ENCODE data around the gene GNAQ.

Gene GNAQ

GRCh38 chr9:78001946-78002731 is 29.5 kb downstream of the GNAQ start:
- no peak for DNase-seq

- DNase-seq = no peak
Measured at GRCh38 chr9:78000221-78000620, 31.4 kb downstream of the GNAQ start.

GRCh38 chr9:77999231-77999631 is 32.4 kb downstream of the GNAQ start:
- DNase-seq = no peak

- DNase-seq = no peak
Measured at GRCh38 chr9:77997611-77998284, 33.9 kb downstream of the GNAQ start.

- DNase-seq = no peak
Measured at GRCh38 chr9:77996696-77997095, 34.9 kb downstream of the GNAQ start.

- DNase-seq = no peak
Measured at GRCh38 chr9:77991191-77991590, 40.4 kb downstream of the GNAQ start.

- DNase-seq = no peak
Measured at GRCh38 chr9:77989909-77990308, 41.7 kb downstream of the GNAQ start.

GRCh38 chr9:77989458-77989857 is 42.2 kb downstream of the GNAQ start:
- DNase-seq = no peak

GRCh38 chr9:77988630-77989029 is 43.0 kb downstream of the GNAQ start:
- DNase-seq = no peak

GRCh38 chr9:77987880-77988525 is 43.6 kb downstream of the GNAQ start:
- DNase-seq = no peak

- DNase-seq = no peak
Measured at GRCh38 chr9:77987081-77987656, 44.4 kb downstream of the GNAQ start.

- DNase-seq = no peak
Measured at GRCh38 chr9:77985996-77986395, 45.6 kb downstream of the GNAQ start.

GRCh38 chr9:77983320-77983662 is 48.3 kb downstream of the GNAQ start:
- DNase-seq = no peak

- no peak for DNase-seq
Measured at GRCh38 chr9:77982581-77983319, 48.9 kb downstream of the GNAQ start.

- DNase-seq = no peak
Measured at GRCh38 chr9:77981907-77982306, 49.7 kb downstream of the GNAQ start.

- no peak for DNase-seq
Measured at GRCh38 chr9:77981332-77981731, 50.3 kb downstream of the GNAQ start.

GRCh38 chr9:77980622-77981021 is 51.0 kb downstream of the GNAQ start:
- no peak for DNase-seq

- peak; percentile 70 for DNase-seq
Measured at GRCh38 chr9:77978086-77978781, 53.4 kb downstream of the GNAQ start.

GRCh38 chr9:77977210-77977611 is 54.4 kb downstream of the GNAQ start:
- DNase-seq = no peak

GRCh38 chr9:77975806-77976205 is 55.8 kb downstream of the GNAQ start:
- no peak for DNase-seq

GRCh38 chr9:77975036-77975435 is 56.6 kb downstream of the GNAQ start:
- DNase-seq = no peak

- no peak for DNase-seq
Measured at GRCh38 chr9:77974434-77974833, 57.2 kb downstream of the GNAQ start.
